ENCODE data around the gene MTHFD2L.

Gene MTHFD2L

GRCh38 chr4:74315376-74315775, 157.5 kb downstream of the MTHFD2L start:
- TF ChIP-seq MAX (IDR thresholded peaks at IDR 0.05) (no peak), EP300 (IDR thresholded peaks at IDR 0.05; ENCODE audit: borderline replicate concordance) (no peak), CEBPB (IDR thresholded peaks at IDR 0.05) (no peak), EGR1 (IDR thresholded peaks at IDR 0.05) (no peak), FOXM1 (IDR thresholded peaks at IDR 0.05; ENCODE audit: borderline replicate concordance, low read depth) (no peak), RAD21 (IDR thresholded peaks at IDR 0.05; ENCODE audit: low read depth) (no peak), REST (IDR thresholded peaks at IDR 0.05; ENCODE audit: low read depth) (no peak), TAF1 (IDR thresholded peaks at IDR 0.05; ENCODE audit: low read depth) (no peak), USF1 (IDR thresholded peaks at IDR 0.05) (no peak), ZBTB7A (IDR thresholded peaks at IDR 0.05; ENCODE audit: low read depth) (no peak), TCF12 (IDR thresholded peaks at IDR 0.05; ENCODE audit: low read depth) (no peak), TEAD4 (IDR thresholded peaks at IDR 0.05) (no peak), YY1 (IDR thresholded peaks at IDR 0.05; ENCODE audit: low read depth) (no peak), NFIC (IDR thresholded peaks at IDR 0.05) (no peak)

- TF ChIP-seq EP300 (IDR thresholded peaks at IDR 0.05; ENCODE audit: borderline replicate concordance), result no peak
- TF ChIP-seq NFIC (IDR thresholded peaks at IDR 0.05), result no peak
- TF ChIP-seq USF1 (IDR thresholded peaks at IDR 0.05), result no peak
- no peak for TF ChIP-seq CEBPB (IDR thresholded peaks at IDR 0.05)
- TF ChIP-seq REST (IDR thresholded peaks at IDR 0.05; ENCODE audit: low read depth), result no peak
- TF ChIP-seq MAX (IDR thresholded peaks at IDR 0.05), result no peak
- TF ChIP-seq CREB1 (IDR thresholded peaks at IDR 0.05; ENCODE audit: low read depth), result no peak
- no peak for TF ChIP-seq TEAD4 (IDR thresholded peaks at IDR 0.05)
- no peak for TF ChIP-seq FOXM1 (IDR thresholded peaks at IDR 0.05; ENCODE audit: borderline replicate concordance, low read depth)
- no peak for TF ChIP-seq EGR1 (IDR thresholded peaks at IDR 0.05)
- no peak for TF ChIP-seq RAD21 (IDR thresholded peaks at IDR 0.05; ENCODE audit: low read depth)
- no peak for TF ChIP-seq YY1 (IDR thresholded peaks at IDR 0.05; ENCODE audit: low read depth)
- no peak for TF ChIP-seq ZBTB7A (IDR thresholded peaks at IDR 0.05; ENCODE audit: low read depth)
These were observed 158.5 kb downstream of the MTHFD2L start for GRCh38 chr4:74316397-74316796.

- no peak for TF ChIP-seq EGR1 (IDR thresholded peaks at IDR 0.05)
- no peak for TF ChIP-seq CREB1 (IDR thresholded peaks at IDR 0.05; ENCODE audit: low read depth)
- no peak for TF ChIP-seq EP300 (IDR thresholded peaks at IDR 0.05; ENCODE audit: borderline replicate concordance)
- TF ChIP-seq NFIC (IDR thresholded peaks at IDR 0.05), result no peak
- TF ChIP-seq REST (IDR thresholded peaks at IDR 0.05; ENCODE audit: low read depth), result no peak
- no peak for TF ChIP-seq MAX (IDR thresholded peaks at IDR 0.05)
- TF ChIP-seq USF1 (IDR thresholded peaks at IDR 0.05), result no peak
- no peak for TF ChIP-seq ZBTB7A (IDR thresholded peaks at IDR 0.05; ENCODE audit: low read depth)
- no peak for TF ChIP-seq TCF12 (IDR thresholded peaks at IDR 0.05; ENCODE audit: low read depth)
- TF ChIP-seq CEBPB (IDR thresholded peaks at IDR 0.05), result no peak
- TF ChIP-seq FOXM1 (IDR thresholded peaks at IDR 0.05; ENCODE audit: borderline replicate concordance, low read depth), result no peak
- no peak for TF ChIP-seq YY1 (IDR thresholded peaks at IDR 0.05; ENCODE audit: low read depth)
These were observed 159.8 kb downstream of the MTHFD2L start for GRCh38 chr4:74317616-74318246.

All from Ishikawa (cell line).